GM12875 (cell line): ENCODE data around the gene SAMD5.

ENCODE experiments used
- H3K4me3 ChIP-seq: one replicate; pipeline ENCODE4 v1.5.1; 2011; ENCODE audit warnings: low read depth, low read length, control low read depth
- CTCF ChIP-seq: IDR thresholded peaks from 2 replicates; pipeline ENCODE4 v1.5.1; 2011; ENCODE audit warnings: low read depth, mild to moderate bottlenecking, control low read depth, inconsistent platforms, low read length, moderate library complexity, borderline replicate concordance; ENCODE audit not compliant: insufficient read depth

Gene SAMD5

GRCh38 chr6:147618457-147618856, 110.0 kb downstream of the SAMD5 start:
- no peak for TF ChIP-seq CTCF
- H3K4me3 ChIP-seq: no peak overlapping the region

- no peak for TF ChIP-seq CTCF
- no peak overlapping the region for H3K4me3 ChIP-seq
Observed at GRCh38 chr6:147618927-147619326, 110.4 kb downstream of the SAMD5 start.
